ENCODE results near the gene LRRFIP1.
A peak's percentile ranks its signal among the peaks of the same experiment; 100 is the strongest.

The LRRFIP1 gene

DNA sequence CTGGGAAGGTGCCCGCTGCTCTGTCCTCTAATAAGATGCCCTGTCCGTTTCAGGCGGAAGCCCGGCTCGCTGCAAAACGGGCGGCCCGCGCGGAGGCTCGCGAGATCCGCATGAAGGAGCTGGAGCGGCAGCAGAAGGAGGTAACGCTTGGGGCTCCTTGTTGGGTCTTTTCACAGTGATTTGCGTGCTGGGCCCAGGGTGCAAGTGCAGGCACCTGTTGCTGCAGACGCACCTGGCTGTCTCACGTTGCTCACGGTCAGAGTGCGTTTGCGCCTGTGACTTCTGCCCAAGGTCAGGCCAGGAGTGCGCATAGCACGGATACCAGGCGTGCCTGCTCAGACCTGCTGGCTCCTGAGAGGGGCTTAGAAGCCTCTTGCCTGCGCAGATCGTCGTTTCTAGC, 81.1 kb downstream of the LRRFIP1 start:
- no peak for DNase-seq

DNA sequence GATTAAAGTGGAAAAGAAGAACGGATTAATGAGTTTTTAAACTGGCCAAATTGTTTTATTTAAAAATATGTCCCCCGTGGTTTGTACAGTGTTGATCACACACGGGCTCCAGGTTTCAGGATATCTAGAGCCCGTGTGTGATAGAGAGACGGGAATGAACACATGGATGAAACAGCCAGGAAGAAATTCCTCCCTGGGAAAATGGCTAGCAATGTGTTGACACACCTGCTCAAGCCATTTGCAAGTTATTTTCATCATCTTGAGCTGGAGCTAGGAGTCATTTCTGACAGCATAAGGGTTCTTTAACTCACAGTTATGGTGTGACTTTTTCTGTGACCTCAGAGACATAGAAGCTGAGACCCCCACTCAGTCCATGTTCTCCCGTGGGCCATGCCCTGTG, 81.6 kb downstream of the LRRFIP1 start:
- DNase-seq = no peak

DNA sequence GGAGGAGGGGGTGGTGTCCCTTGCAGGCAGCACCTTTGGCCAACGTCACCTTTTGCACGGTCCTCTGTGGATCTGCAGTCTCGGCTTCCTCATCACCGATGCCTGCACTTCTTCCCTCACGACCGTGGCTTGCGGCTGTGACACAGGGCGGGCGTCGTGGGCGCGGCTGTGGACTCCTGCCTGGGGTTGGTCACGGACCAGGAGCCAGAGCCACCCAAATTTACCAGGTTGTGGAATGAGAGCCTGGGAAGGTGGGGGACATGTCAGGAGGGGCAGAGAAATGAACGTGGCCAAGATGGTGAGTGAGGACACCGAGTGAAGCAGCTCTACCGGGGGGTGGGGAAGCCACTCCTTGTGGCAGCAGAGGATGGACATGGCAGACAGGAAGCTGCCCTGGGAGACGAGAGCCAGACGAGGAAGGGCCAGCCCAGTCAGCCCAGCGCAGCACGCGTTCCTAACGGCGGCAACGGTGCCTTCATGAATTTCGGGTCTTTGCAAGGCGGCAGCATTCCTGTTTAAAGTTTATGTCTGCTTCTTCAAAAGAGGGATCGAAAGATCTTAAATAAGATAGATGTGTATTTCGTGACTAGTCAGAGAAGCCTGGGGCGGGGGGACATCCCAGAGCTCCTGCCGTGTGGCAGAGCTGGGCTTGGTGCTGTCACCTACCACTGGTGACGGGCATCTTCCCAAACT, 84.2 kb downstream of the LRRFIP1 start:
- DNase-seq = no peak

DNA sequence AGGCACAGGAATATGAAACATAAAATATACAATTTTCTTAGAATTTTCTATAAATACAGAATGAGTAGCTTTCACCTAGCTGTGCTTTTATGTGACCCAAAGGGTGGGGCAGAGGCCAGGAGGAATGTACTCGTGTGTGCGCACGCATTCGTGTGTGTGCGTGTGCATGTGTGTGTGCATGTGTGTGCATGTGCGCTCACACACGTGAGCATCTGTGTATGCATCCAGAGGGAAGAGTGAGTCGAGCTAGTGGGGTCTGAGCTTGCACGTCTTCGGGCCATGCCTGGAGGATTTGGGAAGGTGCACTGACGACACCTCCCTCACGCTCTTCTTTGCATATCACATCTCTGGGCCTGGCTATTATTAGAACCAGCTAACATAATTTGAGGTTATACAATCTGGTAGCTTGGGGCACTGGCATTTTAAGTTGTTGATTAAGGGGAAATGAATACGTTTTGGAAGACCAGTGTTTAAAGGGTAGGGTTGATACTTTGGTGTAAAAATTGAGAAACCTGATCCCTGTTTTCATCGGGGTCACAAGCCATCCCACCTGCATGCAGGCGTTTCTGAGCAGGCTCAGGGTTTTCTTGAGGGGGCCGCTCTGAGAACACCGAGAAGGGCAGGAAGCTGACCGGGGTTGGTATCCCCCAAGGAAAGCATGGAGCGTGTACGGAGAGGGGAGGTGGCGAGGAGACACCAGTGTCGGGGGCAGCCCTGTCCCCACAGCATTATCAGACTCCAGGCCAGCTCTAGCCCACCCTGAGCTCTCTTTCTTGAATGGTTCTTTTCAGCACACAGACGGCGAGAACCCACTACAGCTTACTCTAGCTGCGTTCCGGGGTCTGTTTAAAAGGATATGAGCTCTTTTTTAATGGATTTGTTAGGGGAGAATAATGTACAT, 85.3 kb downstream of the LRRFIP1 start:
- no peak for DNase-seq

DNA sequence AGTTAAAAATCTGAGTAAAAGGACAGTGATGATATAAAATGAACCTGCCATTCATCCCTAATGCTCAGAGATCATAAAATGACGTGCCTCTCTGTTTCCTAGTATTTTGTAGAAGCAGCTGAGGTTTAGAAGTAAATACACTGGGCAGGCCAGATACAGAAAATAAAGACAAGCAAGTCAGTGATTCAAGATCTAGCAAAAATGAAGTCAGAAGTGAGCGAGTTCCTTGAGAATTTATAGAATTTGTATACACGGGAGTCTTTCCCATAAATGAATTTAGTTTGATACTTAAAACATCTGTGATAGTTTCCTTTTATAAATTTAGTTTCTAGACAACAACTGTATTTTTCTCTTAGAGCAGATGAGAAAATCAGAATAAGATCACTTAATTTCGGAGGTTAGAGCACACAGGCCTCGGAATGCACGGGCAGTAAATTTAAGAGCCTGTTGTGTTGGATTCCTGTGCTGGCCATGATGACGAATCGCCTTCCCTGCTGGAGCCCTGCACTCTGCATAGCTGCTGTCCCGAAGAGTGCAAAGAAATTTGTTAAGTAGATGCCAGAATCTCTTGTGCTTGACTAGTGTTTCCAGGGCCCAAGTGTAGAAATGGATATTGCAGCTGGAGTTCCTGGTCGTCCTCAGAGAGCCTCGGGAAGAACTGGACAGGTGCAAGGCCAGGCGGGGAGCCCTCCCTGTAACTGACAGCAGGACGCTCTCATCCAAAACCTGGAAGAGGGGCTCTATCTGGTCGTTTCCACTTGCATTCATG, 87.5 kb downstream of the LRRFIP1 start:
- DNase-seq = no peak

DNA sequence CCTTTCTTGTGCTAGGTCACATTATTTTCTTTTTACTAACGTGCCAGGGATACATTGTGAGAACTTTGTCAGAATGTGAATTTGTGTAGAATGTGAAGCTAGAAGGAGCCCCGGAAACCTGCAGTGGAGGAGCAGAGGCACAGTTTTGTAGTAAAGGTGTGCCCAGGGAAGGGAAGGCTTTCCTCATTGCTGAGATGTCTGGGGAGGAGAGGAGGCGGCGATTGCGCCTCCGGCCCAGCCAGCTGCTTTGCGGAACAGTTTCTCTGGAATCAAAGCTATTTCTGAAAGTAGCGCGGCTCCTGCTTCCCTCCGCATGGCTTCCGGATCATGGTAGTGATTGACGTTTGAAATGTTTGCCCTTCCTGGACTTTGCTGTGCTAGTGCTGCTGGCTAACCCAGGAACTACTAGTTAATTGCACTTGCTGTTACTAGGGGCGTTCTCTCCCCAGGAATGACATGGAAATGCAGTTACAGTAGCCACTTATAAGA, 88.1 kb downstream of the LRRFIP1 start:
- no peak for DNase-seq

DNA sequence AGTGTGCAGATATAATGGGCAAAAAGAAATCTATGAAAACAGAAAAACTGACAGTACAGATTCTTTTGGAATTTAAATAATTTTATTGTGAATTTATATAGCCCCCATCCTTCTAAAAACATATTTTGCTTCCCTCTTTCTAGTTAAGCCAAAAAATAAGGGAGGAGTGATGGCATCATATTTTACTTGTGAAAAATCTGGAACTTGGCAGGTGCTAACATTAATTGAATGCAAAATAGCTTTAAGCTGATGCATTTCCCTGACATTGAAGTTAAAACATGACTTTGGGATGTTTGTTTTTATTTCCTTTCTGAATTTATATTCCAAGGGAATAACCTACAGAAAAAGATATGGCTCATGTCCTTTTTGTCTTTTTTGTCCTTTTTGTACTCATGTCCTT, 88.6 kb downstream of the LRRFIP1 start:
- DNase-seq = no peak

DNA sequence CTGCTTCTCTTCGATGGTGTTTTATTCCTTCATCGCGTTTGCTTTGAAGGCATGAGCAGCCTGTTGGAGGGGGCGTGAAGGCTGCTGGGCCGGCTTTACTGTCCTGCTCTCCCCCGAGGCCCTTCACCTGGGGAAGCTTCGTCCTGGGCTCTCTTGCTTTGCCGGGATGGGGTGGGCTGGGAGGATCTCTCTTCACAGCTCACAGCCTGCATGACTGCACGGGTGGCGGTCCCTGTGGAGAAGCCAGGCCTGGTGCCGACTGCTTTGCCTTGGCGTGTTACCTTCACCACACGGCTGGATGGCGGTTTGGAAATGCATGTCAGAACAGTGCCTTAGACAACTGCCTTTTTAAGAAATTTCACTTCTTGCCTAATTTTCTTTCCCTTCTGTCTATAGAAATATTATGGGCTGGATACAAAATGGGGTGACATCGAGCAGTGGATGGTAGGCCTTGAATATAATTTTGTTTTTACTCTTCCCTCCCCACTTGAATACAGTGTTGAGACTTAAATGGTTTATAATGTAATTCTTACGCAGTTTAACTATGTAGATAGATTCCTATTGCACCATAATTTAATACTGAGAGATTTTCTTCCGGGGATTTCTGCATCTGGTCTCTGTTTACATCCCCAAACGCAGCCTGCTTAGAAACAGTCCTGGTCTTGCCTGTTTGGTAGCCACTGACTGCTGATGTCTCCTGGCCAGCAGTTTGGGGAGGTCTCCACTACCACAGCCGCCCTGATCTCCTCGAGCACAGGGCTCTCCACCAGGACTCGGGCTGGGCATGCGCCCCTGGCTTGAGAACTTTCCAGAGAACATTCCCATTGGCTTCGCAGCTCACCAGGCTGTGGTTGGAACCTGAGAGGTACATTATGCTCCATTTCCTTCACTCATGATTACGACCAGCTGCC, 90.2 kb downstream of the LRRFIP1 start:
- DNase-seq = no peak

DNA sequence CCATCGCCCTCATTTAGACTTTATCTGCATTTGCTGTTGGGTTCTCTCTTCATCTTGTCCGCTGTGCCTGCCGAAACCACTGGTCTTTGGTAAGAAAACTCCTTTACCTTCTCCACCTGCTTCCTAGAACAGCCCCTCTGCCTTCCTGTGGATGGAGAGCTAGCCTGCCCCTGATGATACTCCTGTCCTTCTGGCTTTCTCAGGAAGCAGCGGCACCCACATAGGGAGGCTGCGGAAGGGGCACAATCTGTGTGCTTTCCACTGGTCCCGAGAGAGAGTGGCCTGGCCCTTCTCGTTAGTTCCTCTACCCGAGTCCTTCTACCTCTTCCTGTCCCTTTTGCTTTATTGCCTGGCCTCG, 90.9 kb downstream of the LRRFIP1 start:
- DNase-seq = no peak

DNA sequence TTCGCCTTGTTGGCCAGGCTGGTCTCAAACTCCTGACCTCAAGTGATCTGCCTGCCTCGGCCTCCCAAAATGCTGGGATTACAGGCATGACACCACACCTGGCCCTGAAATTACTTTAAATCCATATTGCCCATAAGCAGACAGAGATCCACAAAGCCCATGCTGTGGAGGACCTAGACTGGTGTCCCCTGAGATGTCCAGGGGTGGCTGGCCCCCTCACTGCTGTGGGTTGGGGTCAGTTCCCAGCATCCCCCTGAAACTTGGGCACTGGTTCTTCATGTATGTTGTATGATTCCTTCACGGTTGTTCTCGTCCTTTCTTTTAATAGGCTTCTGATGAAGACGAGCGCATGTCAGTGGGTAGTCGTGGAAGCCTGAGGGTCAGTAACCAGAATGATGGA, 93.1 kb downstream of the LRRFIP1 start:
- DNase-seq = no peak

DNA sequence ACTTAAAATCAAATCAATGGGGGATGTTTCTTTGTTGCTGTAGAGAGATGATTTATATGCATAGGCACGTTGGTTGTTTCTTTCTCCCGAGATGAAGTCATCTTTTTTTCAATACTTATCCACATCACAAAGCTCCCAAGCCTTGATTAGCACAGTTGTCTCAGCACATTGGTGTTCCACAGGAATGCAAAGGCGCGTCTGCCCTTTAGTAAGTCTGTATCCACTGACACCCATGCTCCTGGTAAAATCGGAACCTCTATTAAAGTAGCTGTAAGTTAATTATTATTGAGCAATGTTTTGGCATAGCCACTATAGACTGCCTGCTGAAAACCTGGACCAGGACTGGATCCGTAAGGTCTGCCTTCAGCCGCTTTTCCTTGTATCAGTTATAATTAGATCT, 93.6 kb downstream of the LRRFIP1 start:
- no peak for DNase-seq

DNA sequence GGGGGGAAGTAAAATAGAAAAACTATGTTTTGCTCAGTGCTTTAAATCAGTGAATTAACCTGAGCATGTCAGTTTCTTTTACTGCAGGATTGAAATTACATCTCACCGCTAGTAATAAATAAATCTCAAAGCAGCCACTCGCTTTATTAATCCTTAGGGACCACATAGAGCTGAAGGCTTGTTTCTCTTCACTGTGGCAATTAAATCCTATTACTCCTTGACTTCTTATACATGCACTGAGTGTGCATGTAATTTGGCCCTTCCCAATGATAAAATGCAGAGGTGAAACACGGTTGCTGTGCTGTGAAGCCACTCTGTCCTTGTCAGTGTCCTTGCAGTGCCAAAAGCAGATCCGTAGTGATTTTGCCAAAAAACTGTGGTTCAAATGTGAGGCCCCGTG, 94.1 kb downstream of the LRRFIP1 start:
- no peak for DNase-seq

DNA sequence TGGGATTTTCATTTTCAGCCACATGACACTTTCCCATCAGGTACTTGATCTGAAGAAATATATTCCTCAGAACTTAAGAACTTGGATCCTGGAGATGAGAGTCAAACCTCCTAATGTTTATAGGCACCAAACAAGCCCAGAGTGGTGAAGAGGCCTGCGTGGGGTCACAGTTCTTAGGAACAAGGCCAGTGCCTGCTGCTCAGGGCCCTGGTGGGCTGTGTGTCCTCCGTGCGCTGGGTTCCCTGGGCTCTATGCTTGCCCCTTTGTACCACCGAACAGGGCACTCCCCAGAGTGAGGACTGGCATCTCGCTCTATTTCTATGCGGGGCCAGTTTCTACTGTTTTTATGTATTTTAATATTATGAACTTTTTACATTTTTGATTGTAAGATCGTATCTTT, 95.2 kb downstream of the LRRFIP1 start:
- DNase-seq = no peak

DNA sequence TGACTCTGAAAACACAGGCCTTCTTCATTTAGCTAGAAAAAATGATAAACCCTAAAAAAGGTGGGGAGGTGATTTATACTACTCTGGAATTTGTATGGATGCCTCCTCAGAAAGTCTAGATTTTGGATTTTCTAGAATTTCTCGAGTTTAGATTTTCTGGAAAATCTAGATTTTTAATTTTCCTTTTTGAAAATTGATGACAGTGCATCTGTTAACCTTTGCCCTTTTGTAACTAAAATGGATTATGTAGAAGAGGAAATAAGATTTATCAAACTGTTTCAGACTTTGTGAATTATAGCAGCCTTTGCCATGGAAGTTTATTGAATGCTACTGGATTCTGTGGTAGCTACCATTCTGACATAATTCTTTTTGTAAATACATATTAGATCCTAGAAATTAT, 95.6 kb downstream of the LRRFIP1 start:
- DNase-seq = no peak

DNA sequence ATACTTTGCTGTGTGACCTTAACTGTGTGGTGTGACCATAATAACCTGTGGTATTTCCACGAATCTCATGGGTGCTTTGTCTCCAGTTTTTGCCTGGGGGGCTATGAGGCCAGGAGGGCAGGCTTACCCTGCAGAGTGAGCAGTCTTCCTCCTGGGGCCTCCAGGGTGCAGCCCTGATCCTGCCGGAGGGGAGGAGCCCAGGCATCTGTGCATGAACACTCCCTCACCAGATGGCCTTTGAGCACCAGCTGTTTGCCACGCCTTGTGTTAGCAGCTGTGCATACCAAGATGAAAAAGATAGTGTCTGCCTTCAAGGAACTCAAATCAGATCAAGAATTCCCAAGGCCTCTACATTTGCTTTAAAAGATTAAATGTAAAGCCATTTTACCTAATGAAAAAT, 96.2 kb downstream of the LRRFIP1 start:
- peak; percentile 16 for DNase-seq

DNA sequence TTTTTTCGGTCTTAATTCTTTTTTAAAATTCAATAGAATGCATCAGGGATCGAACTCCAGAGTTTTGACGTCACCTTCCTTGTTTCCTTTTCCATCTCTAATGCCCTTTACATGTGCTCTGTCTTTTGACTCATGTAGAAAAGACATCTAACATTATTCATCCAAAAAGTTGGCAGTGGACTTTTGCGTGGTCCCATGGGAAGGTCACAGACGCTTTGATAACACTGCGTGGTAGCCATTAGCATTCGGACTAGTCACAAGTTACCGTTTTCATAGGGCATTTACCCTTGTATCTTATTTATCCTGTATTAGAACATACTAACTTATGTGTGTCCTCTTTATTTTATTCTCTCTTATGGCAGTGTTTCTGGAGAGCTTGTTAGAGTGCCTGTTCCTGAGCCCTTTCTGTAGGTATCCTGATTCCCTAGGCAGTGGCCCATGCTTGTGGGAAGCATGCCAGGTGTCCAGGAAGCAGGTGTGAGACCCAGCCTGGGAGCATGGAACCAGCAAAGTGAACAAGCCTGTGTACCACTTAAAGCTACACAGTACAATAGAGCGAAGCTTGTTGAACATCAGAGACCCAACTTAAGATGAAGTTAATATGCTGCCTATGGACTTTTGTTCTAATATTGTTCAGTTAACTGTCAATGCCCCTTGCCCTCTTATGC, 97.6 kb downstream of the LRRFIP1 start:
- peak; percentile 19 for DNase-seq

DNA sequence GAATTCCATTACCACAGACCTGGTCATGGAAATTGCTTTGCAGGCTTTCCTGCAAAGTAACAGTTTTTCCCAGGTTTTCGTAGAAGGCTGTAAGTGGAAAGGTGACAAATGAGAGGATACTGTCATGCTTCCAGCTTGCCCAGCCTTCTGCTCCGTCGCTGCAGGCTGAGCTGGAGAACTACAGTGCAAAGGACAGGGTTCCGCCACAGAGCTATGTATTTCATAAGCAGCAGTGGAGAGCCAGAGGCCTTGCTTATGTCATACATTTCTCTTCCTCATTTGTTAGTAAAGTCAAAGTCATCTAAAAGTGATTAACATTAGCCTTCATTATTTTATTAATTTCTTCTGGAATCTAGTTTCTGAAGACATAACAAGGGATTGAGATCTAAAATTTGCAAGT, 98.3 kb downstream of the LRRFIP1 start:
- DNase-seq = no peak

DNA sequence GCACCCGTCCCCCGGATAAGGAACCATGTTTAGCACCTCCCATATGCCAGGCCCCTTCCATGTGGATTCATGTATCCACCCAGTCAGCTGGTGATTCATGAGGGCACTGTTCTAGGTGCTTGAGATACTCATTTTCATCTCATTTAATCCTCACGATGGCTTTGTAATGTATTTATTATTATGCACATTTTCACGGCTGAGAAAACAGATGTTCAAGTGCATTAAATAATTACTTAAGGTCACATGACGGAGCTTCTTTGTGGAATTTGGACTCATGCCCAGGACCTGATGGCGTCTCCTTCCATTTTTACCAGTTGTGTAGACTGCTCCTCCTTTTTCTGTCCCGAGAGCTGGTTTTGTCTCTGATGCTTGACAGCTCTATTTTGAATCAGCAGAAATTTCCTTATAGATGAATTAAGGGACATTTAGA, 99.0 kb downstream of the LRRFIP1 start:
- peak; percentile 76 for DNase-seq

DNA sequence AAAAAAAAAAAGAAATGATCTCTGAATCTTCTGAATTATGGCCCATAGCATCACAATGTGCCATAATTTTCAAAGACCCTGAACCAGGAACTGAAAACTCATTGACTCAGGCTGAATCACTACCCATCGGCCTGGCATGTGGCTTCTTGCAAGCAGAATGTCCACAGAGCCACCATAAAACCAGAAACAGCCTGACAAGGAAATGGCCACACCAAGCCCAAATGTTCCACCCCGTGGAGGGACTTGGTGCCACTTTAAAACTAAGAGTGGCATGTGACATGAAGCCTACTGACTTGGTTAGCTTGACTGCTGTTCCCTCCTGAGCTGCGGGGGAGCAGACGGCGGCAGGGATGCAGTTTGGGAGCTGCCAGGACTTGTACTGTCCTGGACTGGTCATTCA, 100.0 kb downstream of the LRRFIP1 start:
- no peak for DNase-seq

DNA sequence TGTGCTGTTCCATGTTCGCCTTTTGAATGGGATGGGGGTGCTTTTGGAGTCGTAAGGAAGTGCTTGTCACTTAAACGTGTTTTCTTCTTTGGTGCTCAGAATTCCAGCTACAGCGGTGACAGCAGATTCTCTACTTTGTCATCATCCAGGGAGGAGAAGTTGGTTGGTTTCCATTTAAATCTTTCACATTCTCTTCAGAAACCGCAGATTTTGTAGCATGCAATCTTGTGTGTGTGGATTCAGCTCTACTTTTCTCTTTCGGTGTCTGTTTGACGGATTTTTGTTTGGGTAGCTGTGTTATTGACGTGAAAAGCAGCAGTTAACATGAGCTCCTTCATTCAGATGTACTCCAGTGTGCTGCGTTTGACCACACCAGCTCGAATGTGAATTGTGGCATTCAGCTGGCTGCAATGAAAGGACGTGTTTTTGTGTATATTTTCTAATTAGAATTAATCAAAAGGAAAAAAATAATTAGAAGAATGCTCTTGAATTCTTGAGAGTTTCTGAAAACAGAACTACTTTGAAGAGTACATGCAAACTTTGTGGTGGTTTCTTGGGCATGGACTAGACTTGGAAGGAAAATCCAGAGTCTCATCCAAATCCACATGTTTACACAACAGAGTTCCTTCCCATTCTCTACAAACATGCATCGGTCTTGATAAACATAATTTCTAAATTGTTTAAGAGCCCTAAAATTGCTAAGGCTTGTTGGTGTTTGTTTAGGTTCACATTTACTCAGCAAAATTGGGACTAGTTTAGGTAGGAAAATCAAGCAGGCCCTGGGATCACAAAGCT, 102.5 kb downstream of the LRRFIP1 start:
- DNase-seq = no peak

DNA sequence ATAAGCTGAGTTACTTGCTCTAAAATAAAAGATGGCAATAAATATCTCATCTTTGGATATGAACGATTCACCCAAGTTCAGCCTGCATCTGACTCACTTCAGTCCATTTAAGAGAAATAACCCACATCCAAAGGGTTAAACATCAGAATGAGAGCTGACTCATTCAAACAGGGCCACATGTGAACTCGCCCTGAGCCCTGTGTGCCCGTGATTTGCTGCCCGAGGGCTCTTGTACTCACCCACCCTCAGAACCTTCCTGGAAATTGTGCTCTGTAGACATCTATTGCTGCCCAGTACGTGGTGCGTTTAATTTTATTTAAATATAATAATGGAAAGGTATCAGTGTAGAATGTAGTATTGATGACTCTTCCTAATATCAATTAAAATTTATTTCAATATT, 104.3 kb downstream of the LRRFIP1 start:
- no peak for DNase-seq

Data from COR-L47 (cell line).